GM21723 (cell line): ENCODE measurements around the gene ABCG2.

ENCODE experiments used
- ATAC-seq: cut with Tn5 transposase; IDR thresholded peaks from one replicate; pipeline ENCODE4 v1.9.1; 2021; ENCODE audit warnings: mild to moderate bottlenecking, moderate library complexity; ENCODE audit not compliant: unreplicated experiment

ABCG2 gene

GRCh38 chr4:88077911-88078524 is 80.4 kb downstream of the ABCG2 start:
- no peak for ATAC-seq

GRCh38 chr4:88075336-88075735 is 83.1 kb downstream of the ABCG2 start:
- no peak for ATAC-seq

GRCh38 chr4:88070031-88070430 is 88.4 kb downstream of the ABCG2 start:
- ATAC-seq = no peak

GRCh38 chr4:88064410-88064809 is 94.0 kb downstream of the ABCG2 start:
- ATAC-seq = no peak

- ATAC-seq = no peak
Measured at GRCh38 chr4:88063634-88064296, 94.7 kb downstream of the ABCG2 start.

GRCh38 chr4:88062843-88063242 is 95.6 kb downstream of the ABCG2 start:
- ATAC-seq = no peak

- ATAC-seq = no peak
Measured at GRCh38 chr4:88062311-88062710, 96.1 kb downstream of the ABCG2 start.

GRCh38 chr4:88060431-88060830 is 98.0 kb downstream of the ABCG2 start:
- no peak for ATAC-seq

GRCh38 chr4:88059766-88060165 is 98.7 kb downstream of the ABCG2 start:
- ATAC-seq = no peak

- ATAC-seq = no peak
Measured at GRCh38 chr4:88058295-88058694, 100.1 kb downstream of the ABCG2 start.

GRCh38 chr4:88054901-88055300 is 103.5 kb downstream of the ABCG2 start:
- ATAC-seq = no peak

- no peak for ATAC-seq
Measured at GRCh38 chr4:88054229-88054628, 104.2 kb downstream of the ABCG2 start.

GRCh38 chr4:88045021-88045420 is 113.4 kb downstream of the ABCG2 start:
- ATAC-seq = no peak

GRCh38 chr4:88043586-88044340 is 114.7 kb downstream of the ABCG2 start:
- no peak for ATAC-seq

GRCh38 chr4:88043001-88043400 is 115.4 kb downstream of the ABCG2 start:
- ATAC-seq = no peak

- no peak for ATAC-seq
Measured at GRCh38 chr4:88041626-88042025, 116.8 kb downstream of the ABCG2 start.

- no peak for ATAC-seq
Measured at GRCh38 chr4:88040707-88041106, 117.7 kb downstream of the ABCG2 start.
